SH-SY5Y (cell line): ENCODE data around the gene MTREX.

Source experiments
- GATA2 ChIP-seq: IDR thresholded peaks from 2 replicates; pipeline ENCODE4 v1.6.1; 2011; ENCODE audit warnings: mild to moderate bottlenecking, low read depth, low read length
- GATA3 ChIP-seq: IDR thresholded peaks from 2 replicates; pipeline ENCODE4 v1.6.1; 2011; ENCODE audit warnings: low read depth, mild to moderate bottlenecking, low read length, moderate library complexity

The MTREX gene

GRCh38 chr5:55386356-55386755 is 78.6 kb downstream of the MTREX start:
- TF ChIP-seq GATA2, result no peak
- TF ChIP-seq GATA3, result no peak

- TF ChIP-seq GATA2, result no peak
- TF ChIP-seq GATA3, result no peak
These were observed 80.1 kb downstream of the MTREX start for GRCh38 chr5:55387865-55388264.

- TF ChIP-seq GATA3 (no peak), GATA2 (no peak)
These were observed 83.9 kb downstream of the MTREX start for GRCh38 chr5:55391707-55392106.

- TF ChIP-seq GATA2, result no peak
- TF ChIP-seq GATA3, result no peak
These were observed 84.9 kb downstream of the MTREX start for GRCh38 chr5:55392669-55393068.

GRCh38 chr5:55393501-55394175 is 85.8 kb downstream of the MTREX start:
- TF ChIP-seq GATA2, result no peak
- TF ChIP-seq GATA3, result no peak

GRCh38 chr5:55402199-55402598 is 94.4 kb downstream of the MTREX start:
- no peak for TF ChIP-seq GATA2
- TF ChIP-seq GATA3, result no peak

GRCh38 chr5:55406292-55406691 is 98.5 kb downstream of the MTREX start:
- TF ChIP-seq GATA3 (no peak), GATA2 (no peak)

GRCh38 chr5:55407059-55407684 is 99.4 kb downstream of the MTREX start:
- TF ChIP-seq GATA2 (no peak), GATA3 (no peak)

GRCh38 chr5:55407984-55408383 is 100.2 kb downstream of the MTREX start:
- TF ChIP-seq GATA3 (no peak), GATA2 (no peak)

- TF ChIP-seq GATA2, result no peak
- TF ChIP-seq GATA3, result no peak
These were observed 102.0 kb downstream of the MTREX start for GRCh38 chr5:55409775-55410174.

- no peak for TF ChIP-seq GATA3
- TF ChIP-seq GATA2, result no peak
These were observed 103.1 kb downstream of the MTREX start for GRCh38 chr5:55410845-55411244.

GRCh38 chr5:55411876-55412275 is 104.1 kb downstream of the MTREX start:
- TF ChIP-seq GATA3 (no peak), GATA2 (no peak)

GRCh38 chr5:55413644-55414043 is 105.9 kb downstream of the MTREX start:
- TF ChIP-seq GATA2, result no peak
- no peak for TF ChIP-seq GATA3

- TF ChIP-seq GATA3, result no peak
- TF ChIP-seq GATA2, result no peak
These were observed 107.3 kb downstream of the MTREX start for GRCh38 chr5:55415071-55415470.

- TF ChIP-seq GATA3, result no peak
- TF ChIP-seq GATA2, result no peak
These were observed 108.5 kb downstream of the MTREX start for GRCh38 chr5:55416306-55416705.
